Cardiac fibroblast (primary cell): Measurements from ENCODE around the gene LARP1B.

Experiments
- DNase-seq, 2 donors: peaks; one replicate each; pipeline versions ENCODE4 v3.0.0 to v3.0.0-alpha.2; 2010; ENCODE audit warnings: low read depth in 2 of 2
- H3K4me3 ChIP-seq, 2 donors: replicated peaks in 1 of 2; 1 replicate in 1 of 2; 2 replicates in 1 of 2; pipeline ENCODE4 v1.5.1; 2011; ENCODE audit warnings: low read depth in 2 of 2, low read length in 2 of 2, mild to moderate bottlenecking in 2 of 2, moderate library complexity in 1 of 2
- TF ChIP-seq, protein P1 (sequence below): IDR thresholded peaks from one replicate; pipeline ENCODE4 v1.5.1; 2011; ENCODE audit warnings: low read depth, mild to moderate bottlenecking, low read length, inconsistent platforms

Gene LARP1B

GRCh38 chr4:128177498-128177897, 116.4 kb downstream of the LARP1B start:
- no peak overlapping the region for H3K4me3 ChIP-seq
- peak; percentile 6 to 11 for DNase-seq
- TF ChIP-seq, protein P1, sequence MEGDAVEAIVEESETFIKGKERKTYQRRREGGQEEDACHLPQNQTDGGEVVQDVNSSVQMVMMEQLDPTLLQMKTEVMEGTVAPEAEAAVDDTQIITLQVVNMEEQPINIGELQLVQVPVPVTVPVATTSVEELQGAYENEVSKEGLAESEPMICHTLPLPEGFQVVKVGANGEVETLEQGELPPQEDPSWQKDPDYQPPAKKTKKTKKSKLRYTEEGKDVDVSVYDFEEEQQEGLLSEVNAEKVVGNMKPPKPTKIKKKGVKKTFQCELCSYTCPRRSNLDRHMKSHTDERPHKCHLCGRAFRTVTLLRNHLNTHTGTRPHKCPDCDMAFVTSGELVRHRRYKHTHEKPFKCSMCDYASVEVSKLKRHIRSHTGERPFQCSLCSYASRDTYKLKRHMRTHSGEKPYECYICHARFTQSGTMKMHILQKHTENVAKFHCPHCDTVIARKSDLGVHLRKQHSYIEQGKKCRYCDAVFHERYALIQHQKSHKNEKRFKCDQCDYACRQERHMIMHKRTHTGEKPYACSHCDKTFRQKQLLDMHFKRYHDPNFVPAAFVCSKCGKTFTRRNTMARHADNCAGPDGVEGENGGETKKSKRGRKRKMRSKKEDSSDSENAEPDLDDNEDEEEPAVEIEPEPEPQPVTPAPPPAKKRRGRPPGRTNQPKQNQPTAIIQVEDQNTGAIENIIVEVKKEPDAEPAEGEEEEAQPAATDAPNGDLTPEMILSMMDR = no peak

GRCh38 chr4:128186623-128187022, 125.5 kb downstream of the LARP1B start:
- H3K4me3 ChIP-seq = no peak overlapping the region
- DNase-seq = no peak
- TF ChIP-seq, protein P1 = no peak

DNA sequence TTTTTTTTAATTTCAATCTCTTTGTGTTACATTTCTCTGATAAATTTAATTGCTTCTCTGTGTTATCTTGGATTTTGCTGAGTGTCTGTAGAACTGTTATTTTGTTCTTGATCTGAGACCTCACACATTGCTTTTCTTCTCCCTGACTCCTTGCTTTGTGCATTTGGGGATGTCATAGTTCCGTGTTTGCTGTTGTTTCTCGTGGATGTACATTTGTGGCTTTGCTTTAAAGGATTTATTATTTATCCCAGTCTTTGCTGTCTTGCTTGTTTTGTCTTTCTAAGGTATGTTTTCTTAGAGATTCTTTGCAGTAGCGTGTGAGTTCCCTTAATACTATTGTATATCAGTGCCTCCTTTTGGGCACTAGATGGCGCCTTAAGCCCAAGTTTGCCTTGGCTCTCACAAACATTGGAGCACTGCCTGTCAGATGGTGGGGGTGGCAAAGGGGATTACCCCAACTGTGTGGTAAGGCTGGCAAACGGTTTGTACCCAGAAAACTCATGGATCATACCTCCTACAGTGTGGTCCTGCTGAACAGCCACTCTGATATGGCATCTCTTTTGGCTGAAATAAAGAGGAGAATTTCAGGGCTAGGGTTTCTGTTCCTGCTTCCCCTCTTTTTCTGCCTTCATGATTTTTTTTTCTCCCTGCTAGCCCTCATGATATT, 130.1 kb downstream of the LARP1B start:
- peak; percentile 81 to 83 for DNase-seq
- no peak overlapping the region for H3K4me3 ChIP-seq
- TF ChIP-seq, protein P1 = peak; percentile 83

GRCh38 chr4:128220286-128221235, 159.4 kb downstream of the LARP1B start:
- peak; percentile 68 to 82 for DNase-seq
- TF ChIP-seq, protein P1 = peak; percentile 26

DNA sequence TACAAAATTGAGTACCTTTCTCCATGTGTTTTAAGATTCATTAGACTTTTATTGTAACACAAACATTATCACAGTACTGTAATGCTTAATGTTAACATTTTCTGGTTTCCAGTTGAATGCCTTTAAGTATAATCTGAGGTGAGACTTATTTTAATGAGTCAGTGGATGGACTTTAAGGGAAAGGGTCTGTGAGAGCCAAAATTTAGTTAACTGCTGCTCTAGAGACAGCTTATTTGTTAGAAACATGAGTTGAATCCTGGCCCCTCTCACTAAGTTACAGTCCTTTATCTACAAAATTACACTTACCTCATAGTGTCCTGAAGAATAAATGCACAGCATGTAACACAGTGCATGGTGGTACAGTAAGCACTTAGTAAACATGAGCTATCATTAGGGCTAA, 160.5 kb downstream of the LARP1B start:
- DNase-seq = no peak
- TF ChIP-seq, protein P1 = no peak
- no peak overlapping the region for H3K4me3 ChIP-seq

More at GRCh38 chr4:128220286-128221235, 159.4 kb downstream of the LARP1B start:
- H3K4me3 ChIP-seq = no peak overlapping the region

- TF ChIP-seq, protein P1 = no peak
- no peak overlapping the region for H3K4me3 ChIP-seq
- peak; percentile 67 to 77 for DNase-seq
Measured at GRCh38 chr4:128225148-128225547, 164.0 kb downstream of the LARP1B start.
